Stimulated activated CD8-positive, alpha-beta memory T cell treated with anti-CD3 and anti-CD28 coated beads, Interleukin-4, amount 100 ng/mL, for 48 hours (primary cell): Measurements from ENCODE around the gene GPR84.

ENCODE experiments used
- DNase-seq: peaks from one replicate; pipeline ENCODE4 v3.0.0-alpha.2; 2020

The GPR84 gene

DNA sequence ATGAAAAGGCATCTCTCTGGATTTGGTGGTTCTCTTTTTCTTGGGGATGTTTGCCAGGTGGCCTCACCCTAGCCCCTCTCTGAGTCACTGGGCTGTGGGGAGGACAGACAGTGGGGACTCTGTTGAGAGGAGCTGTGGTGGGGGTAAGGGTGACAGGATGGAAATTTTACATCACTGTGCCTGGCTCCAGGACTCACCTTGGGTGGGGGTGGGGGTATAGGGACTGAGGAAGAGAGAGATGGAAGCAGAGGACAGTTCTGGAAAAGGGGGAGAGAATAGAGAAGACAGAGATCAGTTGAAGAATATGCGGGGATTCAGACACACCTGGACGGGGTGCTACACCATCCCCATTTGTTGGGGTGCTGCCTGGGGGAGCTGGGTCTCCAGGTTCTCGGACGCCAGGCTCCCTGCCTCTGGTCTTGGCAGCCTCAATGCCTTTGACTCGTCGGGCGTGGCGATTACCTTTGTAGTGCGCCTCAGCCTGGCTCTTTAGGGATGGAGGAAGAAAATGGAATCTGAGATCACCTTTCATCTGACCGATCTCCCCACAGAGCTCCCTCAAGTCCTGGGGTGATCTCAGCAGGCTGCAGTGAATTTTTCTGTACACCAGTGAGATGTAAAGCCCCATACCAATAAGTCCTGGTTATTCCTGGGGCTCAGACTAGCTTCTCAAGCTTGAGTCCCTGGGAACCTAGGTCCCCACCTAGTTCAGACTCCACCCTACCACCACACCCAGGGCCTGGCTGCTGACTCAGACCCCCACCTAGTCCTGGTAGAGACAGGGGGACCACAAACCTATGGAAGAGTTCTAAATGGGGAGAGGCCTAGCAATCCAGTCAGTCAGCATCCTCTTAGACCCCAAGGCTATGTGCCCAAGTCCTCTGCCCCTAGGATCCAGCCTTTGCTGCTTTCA lies 9.6 kb upstream of the GPR84 start:
- DNase-seq: no peak

DNA sequence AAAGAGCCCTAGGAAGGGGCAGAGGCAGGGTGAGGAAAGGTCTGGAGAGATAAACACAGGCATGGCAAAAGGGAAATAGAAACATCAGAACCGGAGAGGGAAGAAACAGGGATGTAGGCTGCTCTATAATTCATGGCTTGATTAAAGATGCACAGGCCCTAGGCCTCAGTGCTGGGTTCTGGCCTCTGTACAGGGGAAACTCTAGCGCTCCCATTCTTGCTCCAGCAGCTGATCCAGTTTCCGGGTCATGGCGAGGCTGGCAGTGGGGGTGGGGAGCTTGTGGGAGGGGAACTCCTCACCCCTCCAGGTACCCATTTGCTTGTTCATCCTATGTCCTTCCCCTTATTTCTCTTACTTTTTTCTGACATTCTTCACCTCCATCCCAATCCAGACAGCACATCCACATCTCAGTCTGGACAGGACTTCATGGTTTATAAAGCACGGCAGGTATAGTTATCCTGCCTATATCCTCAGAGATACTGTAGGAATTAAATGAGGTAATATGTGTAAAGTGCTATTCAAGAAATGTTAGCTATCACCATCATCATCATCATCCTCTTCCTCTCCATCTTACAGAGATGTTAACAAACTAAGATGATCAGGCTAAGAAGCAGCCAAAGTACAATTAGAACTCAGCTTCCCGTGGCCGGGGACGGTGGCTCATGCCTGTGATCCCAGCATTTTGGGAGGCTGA lies 8.0 kb upstream of the GPR84 start:
- no peak for DNase-seq

DNA sequence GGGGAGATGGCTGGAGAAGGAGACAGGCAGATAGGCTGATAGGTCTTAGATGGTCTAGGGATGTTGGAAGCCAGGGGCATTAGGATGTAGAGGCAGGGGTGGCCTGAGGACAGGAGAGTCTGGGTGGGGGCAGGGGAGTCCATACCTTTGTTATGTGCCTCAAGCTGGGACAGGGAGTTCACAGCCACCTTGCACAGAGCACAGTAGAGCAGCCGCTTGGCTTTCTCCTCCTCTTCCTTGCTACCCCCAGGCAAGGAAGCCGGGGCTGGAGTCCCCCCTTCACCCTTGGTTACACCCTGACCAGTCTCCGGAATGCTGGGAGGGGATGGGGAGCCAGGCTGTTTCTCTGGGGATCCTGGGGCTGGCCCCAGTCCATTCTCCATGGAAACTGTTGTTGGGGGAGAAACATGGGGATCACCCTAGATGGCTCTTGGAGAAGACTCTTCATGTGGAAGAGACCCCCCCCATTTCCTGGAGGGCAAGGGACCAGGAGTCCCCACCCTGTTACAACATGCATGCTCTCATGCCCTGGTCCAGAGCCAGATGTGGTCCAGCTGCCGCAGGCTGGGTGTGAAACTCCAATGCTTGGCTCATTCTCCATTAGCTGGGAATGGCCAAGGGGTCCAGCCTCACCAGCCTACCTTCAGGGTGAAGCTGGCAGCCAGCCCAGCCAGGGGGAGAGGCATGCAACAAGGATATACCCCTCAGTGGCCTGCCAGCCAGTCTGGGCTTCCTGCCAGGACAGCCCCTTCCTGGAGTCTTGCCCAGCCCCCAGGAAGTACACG lies 7.2 kb upstream of the GPR84 start:
- DNase-seq: no peak

DNA sequence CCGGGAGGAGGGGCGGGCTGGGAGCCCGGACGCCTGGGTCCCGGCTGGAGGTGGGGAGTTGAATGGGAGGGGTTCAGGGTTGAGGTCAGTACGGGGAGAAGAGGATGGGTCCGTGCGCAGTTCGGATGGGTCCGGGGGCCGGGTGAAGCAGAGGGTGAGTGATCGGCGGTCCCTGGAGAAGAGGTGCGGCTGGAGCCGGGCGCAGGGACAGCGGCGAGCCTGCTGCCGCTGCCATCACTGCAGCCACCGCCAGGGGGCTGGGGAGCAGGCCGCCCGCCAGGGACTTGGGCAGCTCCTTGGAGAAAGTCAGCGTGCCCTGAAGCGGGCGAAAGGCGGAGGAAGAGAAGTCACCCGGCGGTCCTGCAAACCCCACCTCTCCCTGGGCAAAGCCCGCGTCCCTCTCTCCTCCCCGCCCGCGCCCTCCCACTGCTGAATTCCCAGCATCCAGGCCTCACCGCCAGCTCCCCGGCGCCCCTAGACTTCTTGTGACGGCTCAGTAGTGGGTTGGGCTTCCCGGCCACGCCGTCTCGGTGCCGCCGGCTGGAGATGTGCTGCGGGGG lies 6.0 kb upstream of the GPR84 start:
- DNase-seq: peak; percentile 47

DNA sequence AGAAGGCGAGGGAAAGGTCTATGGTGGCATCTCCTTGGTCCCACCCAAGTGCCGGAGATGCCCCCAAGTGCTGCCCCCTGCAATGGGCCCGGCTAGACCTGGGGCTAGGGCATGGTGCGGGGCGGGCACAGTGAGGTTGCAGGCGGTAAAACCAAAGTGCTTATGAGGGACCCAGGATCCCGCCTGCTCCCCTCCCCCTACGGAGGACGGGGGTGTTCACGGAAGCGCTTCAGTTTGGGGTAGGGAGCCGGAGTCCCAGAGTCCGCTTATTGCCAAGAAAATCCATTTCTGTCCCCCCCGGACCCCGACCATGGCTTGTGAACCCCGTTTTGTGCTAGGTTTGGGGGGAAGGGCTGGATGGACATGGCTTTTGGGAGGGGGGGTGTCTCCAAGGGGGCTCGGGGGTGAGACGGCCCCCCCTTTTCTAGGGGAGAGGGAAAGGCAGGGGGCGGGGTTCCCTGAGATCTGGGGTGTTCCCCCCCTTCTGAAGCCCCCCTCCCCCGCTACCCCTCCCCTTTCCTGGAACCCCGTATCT lies 5.4 kb upstream of the GPR84 start:
- DNase-seq: no peak

DNA sequence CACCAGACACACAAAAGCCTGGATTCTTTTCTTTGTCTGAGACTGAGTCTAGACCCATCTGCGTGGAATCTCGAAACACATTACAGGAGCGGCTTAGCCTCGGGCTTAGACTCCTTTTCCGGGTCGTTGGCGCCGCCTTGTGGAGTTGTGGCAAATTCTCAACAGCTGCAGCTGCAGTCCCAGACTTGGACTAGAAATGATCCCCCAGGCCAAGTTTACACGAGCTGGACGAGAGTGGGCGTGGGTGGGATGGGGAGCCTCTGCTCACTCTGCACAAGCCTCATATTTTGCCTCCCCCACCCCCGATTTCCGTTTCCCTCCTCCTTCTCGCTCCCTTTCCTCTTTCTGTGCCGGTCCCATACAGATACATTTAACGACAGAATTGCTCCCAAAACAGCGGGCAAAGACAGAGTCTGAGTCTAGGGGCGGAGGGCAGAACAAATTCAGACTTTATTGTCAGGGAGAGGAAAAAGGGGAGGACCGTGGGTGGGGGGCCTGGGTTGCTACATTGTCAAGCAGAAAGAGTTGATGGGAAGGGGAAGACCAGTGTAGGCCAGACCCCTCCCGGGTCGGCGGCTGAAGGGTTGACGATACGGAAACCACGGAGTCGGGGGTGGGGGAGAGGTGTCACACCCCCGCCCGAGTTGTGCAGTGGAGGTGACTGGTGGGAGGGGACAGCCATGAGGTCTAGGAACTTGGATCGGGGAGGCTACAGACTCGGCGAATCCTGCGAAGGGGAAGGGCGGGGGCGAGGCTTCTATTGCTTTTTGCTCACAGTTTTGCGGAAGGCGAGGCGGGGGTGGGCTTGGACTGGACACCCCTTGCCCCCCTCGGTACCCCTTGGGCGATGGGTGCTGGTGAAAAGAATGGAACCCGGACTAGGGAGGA lies 4.7 kb upstream of the GPR84 start:
- peak; percentile 95 for DNase-seq

DNA sequence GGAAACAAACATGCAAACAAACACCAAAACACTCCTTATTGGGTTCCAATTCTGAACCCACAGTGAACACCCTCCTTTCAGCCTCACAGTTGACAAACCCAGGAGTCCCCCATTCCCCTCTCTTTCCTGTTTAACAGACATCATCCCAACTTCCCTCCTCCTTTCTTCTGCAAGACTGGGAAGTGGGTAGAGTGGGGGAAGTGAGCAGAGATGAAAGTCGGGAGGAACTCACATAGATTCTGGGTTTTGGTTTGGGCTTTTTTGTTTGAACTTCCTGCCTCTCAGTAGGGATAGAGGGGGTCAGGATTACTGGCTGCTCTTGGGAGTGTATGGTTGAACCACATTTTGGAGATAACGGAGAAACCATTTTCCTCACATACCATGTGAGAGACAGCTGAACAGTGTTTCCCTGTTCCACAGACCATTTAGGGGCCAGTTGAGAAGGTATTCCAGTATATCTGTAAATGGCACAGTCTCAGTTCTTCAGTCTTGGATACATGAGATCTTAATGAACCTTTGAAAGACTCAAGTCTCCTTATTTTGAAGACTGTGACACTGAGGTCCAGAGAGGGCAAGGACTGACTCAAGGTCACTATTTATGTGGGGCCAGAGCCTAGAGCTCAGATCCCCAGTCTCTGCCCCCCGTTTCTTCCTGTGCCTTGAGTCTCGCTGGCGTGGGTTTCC lies 3.9 kb upstream of the GPR84 start:
- DNase-seq: no peak

DNA sequence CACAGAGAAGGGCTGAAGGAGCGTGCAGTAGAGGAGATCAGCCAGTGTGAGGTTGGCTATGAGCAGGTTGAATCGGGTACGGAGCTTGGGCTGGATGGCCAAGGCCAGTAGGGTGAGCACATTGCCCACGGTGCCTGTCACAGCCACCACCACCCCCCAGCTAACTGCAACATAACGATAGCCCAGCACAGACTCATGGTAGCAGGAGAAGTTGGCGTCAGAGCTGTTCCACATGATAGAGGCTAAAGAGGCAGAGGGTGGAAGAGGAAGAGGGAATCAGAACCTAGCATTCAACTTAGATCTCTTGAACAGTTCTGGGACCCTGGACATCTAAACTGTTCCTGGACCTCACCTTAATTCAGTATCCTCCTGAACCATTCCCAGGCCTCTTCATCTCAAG lies 668 bp downstream of the GPR84 start:
- no peak for DNase-seq

DNA sequence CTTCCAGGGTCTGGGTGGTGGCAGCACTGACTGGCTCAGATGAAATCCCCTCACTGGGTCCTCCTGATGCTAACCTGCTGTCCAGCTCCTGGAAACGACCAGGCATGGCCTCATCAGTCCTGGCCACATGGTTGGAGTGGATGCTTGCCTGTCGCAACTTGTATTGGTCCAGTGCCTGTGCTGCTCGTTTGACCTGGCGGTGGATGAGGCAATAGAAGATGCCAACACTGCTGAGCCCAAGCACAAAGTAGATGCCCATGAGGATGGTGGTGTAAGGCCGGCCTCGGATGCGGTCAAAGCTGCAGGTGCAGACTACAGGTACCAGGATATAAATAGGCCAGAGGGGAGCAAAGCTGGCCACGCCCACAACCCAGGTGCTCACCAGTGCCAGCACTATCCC lies 1.2 kb downstream of the GPR84 start:
- DNase-seq: no peak

DNA sequence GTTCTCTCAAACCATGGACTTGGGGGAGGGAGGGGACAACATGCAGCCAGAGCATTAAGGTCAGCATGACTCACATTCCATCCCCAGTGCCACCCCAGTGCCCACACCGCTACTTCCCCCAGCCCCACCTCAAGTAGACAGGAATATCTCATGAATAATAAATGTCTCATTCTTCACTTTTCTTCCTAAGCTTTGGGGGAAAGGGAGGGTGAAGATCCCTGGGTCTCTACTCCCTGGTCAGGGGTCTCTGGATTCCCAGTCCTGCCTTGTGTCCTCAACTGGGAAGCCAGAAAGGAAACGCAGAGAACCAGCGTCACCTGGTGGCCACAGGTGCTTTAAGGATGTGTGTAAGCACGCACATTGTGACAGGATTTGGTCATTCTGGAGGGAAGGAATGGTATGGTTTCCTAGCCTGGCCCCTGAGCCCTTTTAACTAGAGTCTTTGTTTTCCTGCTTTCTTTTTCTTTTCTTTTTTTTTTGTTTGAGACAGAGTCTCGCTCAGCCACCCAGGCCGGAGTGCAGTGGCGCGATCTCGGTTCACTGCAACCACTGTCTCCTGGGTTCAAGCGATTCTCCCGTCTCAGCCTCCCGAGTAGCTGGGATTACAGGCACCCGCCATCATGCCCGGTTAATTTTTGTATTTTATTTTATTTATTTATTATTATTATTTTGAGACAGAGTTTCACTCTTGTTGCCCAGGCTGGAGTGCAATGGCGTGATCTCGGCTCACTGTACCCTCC lies 3.4 kb downstream of the GPR84 start:
- DNase-seq: peak; percentile 80

DNA sequence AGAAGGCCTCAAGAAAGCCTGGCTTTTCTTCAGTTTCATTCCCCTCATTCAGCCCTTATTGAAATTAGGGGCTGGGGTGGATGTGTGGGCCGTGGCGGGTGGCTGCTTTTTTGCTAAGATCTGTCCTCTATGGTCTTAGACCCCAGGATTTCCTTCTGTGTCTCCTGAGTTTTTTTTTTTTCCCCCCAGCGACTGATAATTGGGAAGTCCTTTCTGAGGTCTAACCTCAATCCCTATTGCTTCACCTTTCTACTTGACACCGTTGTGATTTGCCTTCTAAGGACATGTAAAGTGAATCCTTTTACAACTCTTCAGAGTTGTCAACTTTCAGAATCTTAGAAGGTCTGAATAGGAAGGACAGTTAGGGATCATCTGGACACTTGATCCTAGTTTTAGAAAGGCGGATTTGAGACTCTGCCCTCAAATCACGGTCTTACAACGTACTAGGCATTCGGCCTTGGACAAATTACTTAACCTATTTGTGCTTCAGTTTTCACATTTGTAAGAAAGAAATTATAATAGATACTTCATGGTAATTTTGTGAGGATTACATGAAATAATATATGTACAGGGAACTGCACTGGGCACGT lies 4.4 kb downstream of the GPR84 start:
- DNase-seq: no peak

DNA sequence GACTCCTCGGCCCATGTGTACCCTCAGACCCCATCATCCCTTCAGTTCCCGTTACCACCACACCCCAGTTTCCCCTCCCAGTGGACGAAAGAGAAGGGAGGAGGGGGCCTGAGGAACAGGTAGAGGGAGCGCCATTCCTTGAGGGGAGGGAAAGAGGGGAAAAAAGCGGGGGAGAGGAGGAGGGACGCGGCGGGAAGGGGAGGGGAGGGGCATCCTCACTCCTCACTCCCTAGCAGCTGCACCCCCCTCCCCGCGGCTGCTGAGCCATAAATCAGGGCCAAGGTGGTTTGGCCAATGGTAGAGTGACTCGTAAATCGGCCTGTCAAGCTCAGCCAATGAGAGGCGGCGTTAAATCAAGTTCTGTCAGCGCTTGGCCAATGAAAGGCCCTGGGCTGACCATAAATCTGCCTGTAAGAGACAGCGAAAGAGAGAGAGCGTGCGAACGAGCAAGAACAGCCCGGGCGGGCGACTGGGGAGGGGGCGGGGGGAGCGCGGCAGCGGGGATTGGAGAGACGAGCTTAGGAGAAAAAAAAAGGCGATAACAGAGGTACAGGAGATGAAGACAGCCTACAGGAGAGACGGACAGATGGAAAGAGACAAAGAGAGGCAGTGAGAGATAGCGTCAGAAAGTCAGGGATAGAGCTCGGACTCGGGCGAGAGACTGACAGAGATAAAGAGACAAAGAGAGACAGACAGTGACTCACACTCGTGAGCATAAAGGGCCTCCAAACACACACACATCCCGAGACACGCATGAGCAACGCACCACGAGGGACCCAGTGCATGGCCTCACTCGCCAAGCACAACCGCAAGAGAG lies 5.1 kb downstream of the GPR84 start:
- peak; percentile 91 for DNase-seq

DNA sequence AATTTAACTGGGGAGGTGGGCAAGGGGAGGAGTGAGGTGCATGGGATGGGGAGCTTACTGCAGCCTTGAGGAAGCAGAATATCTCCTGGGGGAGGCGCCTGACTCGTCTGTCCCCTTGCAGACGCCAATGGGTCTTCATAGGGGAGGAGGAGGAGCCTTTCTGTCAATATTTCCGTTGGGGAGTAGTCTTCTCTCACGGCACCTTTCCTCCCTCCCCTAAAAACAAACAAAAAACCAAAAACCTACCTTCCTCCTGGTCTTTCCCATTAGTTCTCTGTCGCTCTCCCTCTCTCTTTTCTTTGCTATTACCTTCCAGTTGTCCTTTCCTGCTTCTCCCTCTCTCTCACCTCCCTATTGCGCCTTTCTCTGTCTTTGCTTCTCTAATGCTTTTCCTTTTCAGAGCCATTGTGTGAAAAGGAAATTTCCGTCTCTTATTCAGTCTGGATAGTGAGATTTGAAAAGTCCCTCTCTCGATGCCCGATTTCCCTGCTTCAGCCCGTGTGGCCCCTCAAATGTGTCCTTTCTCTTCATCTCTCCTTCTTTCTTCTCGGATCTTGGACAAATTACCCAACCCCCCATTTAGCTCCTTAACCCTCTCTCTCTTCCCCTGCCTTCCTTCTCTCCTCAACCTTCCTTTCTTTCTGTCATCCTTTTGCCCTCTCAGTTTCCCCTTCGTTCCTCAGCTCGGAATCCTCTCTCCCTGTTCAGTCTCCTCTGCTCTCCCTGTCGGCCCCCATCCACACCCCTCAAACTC lies 5.9 kb downstream of the GPR84 start:
- no peak for DNase-seq

DNA sequence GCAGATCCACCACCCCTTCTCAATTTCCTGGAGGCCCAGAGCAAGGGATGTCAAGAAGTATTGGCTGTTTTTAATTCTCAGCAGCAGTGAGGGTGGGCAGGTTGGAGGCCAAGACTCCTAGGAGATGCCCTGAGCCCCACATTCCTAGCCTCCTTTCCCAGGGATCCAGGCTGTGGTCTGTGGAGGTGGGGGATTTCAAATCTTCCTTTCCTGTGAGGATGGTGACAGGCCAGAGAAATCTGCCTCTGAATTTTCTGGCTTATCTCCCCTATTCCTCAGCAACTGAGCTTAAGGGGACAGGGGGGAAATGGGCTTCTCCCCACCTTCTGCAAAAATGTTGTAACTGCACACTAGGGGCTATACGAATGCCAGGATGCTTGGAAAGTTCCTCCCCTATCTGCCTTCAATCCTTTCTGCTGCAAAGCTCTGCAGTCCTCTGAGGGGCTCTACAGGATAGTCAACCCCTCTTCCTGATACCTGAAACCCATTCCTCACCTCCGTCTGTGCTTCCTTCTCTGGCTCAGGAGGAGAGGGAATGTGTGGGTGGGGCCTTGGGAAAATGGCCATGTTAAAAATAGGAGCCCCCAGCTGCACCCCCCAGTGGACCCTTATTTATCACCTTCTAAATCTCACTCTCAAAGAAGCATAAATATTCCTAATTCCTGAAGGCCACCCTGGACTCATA lies 6.6 kb downstream of the GPR84 start:
- DNase-seq: no peak

DNA sequence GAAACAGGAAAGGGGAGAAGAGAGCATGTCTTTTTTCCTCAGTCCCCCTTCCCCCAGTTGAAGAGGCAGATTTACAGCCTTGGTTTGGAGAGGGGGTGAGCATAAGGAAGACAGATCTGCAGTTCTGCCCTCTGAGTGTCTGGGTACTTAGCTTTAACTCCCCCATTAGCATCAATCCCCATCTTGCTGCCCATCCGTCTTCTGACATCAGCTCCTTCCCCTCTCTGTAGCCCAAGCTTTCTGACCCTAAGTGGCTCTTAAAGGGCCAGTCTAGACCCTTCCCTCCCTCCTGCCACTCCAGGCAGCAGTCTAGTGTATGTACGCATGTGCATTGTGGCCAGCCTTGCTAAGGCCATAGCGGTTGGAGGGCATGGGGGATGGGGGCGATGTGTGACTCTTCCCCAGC lies 7.3 kb downstream of the GPR84 start:
- no peak for DNase-seq

DNA sequence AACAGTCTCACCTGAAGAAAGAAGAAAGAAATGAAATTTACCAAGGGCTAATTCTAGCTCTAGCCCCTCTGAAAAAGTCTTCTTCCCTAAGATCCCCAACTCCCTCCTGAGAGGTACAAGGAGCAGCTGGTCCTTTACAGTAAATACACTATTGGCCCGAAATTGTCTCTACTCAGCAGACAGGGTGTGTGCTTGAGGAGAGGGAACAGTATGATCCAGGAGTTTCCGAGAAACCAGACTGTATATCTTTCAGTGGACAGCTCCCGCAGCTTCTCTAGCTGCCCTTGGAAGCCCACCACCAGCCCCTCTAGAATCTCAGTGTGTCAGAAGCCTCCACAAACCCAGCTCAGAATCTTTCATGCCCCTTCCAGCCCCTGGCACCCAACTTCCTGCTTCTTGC lies 8.1 kb downstream of the GPR84 start:
- no peak for DNase-seq

DNA sequence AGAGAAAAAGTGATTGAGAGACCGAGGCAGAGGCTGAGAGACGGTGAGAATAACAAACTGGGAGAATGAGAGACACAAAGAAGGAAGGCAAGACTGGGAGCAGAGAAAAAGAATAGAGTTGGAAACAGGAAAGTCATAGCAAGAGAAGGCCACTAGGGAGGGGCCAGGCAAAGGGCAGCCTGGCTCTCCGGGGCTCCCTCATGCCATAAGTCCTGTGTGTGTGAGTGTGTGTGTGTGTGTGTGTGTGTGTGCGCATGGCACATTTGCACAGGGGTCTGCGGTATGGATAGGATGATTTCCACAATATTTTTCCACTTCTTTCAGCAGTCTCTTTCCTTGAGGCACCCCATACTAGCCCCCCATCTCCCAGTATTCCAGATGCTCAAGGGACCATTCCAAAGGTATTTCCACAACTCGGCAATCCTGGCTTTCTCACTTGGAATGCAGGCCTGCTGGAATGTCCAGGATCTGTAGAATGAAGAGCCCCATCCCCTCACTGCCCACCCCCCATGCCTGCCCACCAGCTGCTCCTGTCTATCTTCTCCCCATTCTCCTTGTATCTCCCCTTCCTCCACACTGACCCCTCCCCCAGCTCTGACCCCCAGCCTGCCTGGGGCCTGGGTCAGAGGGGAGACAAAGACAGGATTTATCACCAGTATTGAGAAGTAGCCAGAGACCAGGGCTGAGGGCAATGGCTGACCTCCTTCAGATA lies 9.0 kb downstream of the GPR84 start:
- DNase-seq: no peak
